Fibroblast of skin of scalp (primary cell): ENCODE measurements around the gene PLEKHA8.
"Not testable (repeated sequence)": the region's sequence is repeated elsewhere in the genome, so short reads cannot be mapped to it uniquely, and the experiment has no call there.

Source experiments
- DNase-seq: peaks from one replicate; pipeline ENCODE4 v3.0.0-alpha.2; 2013

Gene PLEKHA8

GRCh38 chr7:30066687-30067086 is 38.5 kb downstream of the PLEKHA8 start:
- DNase-seq = no peak

GRCh38 chr7:30068117-30068516 is 39.9 kb downstream of the PLEKHA8 start:
- peak; percentile 91 for DNase-seq

GRCh38 chr7:30069096-30069867 is 41.1 kb downstream of the PLEKHA8 start:
- DNase-seq = no peak

- no peak for DNase-seq
These were observed 41.8 kb downstream of the PLEKHA8 start for GRCh38 chr7:30070052-30070451.

GRCh38 chr7:30072735-30073134 is 44.5 kb downstream of the PLEKHA8 start:
- DNase-seq = no peak

GRCh38 chr7:30074422-30075030 is 46.3 kb downstream of the PLEKHA8 start:
- DNase-seq = peak; percentile 35

GRCh38 chr7:30076411-30076810 is 48.2 kb downstream of the PLEKHA8 start:
- DNase-seq = no peak

- DNase-seq = no peak
These were observed 50.1 kb downstream of the PLEKHA8 start for GRCh38 chr7:30078280-30078679.

GRCh38 chr7:30079880-30080279 is 51.7 kb downstream of the PLEKHA8 start:
- no peak for DNase-seq

- DNase-seq = no peak
These were observed 52.6 kb downstream of the PLEKHA8 start for GRCh38 chr7:30080818-30081217.

GRCh38 chr7:30082686-30083085 is 54.5 kb downstream of the PLEKHA8 start:
- DNase-seq = no peak

GRCh38 chr7:30083334-30083733 is 55.1 kb downstream of the PLEKHA8 start:
- no peak for DNase-seq

- DNase-seq = no peak
These were observed 56.0 kb downstream of the PLEKHA8 start for GRCh38 chr7:30084212-30084611.

- DNase-seq = no peak
These were observed 58.3 kb downstream of the PLEKHA8 start for GRCh38 chr7:30086529-30086928.

- no peak for DNase-seq
These were observed 59.2 kb downstream of the PLEKHA8 start for GRCh38 chr7:30087371-30087770.

GRCh38 chr7:30088362-30088761 is 60.1 kb downstream of the PLEKHA8 start:
- DNase-seq = no peak

GRCh38 chr7:30090111-30090510 is 61.9 kb downstream of the PLEKHA8 start:
- DNase-seq = no peak

GRCh38 chr7:30091491-30091912 is 63.3 kb downstream of the PLEKHA8 start:
- DNase-seq = peak; percentile 90

GRCh38 chr7:30091987-30092386 is 63.8 kb downstream of the PLEKHA8 start:
- no peak for DNase-seq

GRCh38 chr7:30093420-30093952 is 65.3 kb downstream of the PLEKHA8 start:
- no peak for DNase-seq

- not testable (repeated sequence) for DNase-seq
These were observed 70.4 kb downstream of the PLEKHA8 start for GRCh38 chr7:30098599-30098998.

GRCh38 chr7:30102281-30102680 is 74.1 kb downstream of the PLEKHA8 start:
- DNase-seq = no peak

- DNase-seq = no peak
These were observed 75.9 kb downstream of the PLEKHA8 start for GRCh38 chr7:30104157-30104556.

- no peak for DNase-seq
These were observed 84.0 kb downstream of the PLEKHA8 start for GRCh38 chr7:30112103-30112713.
